ENCODE data around the gene EHBP1.

The EHBP1 gene

GRCh38 chr2:63054841-63055225 is 349.3 kb downstream of the EHBP1 start:
- peaks cover 24% of the 10 kb centered on the region for H3K4me1 ChIP-seq (ENCODE audit: control insufficient read depth, low read length)
- H3K27ac ChIP-seq (ENCODE audit: low read depth, low read length) = no peak overlapping the region
- TF ChIP-seq EZH2phosphoT487 (IDR thresholded peaks at IDR 0.05; ENCODE audit: borderline replicate concordance, low read length) (no peak), CTCF (IDR thresholded peaks at IDR 0.05; ENCODE audit: low read depth, low read length, poor library complexity, severe bottlenecking) (no peak)
- no peaks in the 10 kb centered on the region for H3K9me2 ChIP-seq (replicated peaks; ENCODE audit: control insufficient read depth, low read length)
- H3K4me3 ChIP-seq (ENCODE audit: low read length) = no peak overlapping the region
- H3K79me2 ChIP-seq (ENCODE audit: control insufficient read depth, low read length) = no peaks in the 10 kb centered on the region
- H3K36me3 ChIP-seq (ENCODE audit: control insufficient read depth, low read length) = no peaks in the 10 kb centered on the region
- no peaks in the 10 kb centered on the region for H3F3A ChIP-seq (ENCODE audit: control insufficient read depth, insufficient read depth)
- no peaks in the 10 kb centered on the region for H4K20me1 ChIP-seq (ENCODE audit: control insufficient read depth, insufficient read depth, low read depth, low read length)
- no peaks in the 10 kb centered on the region for H3K9me3 ChIP-seq (ENCODE audit: control insufficient read depth, insufficient read depth, low read length)
- H3K4me2 ChIP-seq (ENCODE audit: low read length) = no peak overlapping the region
- H3K27me3 ChIP-seq (ENCODE audit: control insufficient read depth, low read length) = peaks cover 46% of the 10 kb centered on the region

GRCh38 chr2:63055226-63056106 is 350.0 kb downstream of the EHBP1 start:
- H3K4me3 ChIP-seq (ENCODE audit: low read length) = no peak overlapping the region

GRCh38 chr2:63056107-63057050 is 350.9 kb downstream of the EHBP1 start:
- Histone ChIP-seq H3K4me1 (ENCODE audit: control insufficient read depth, low read length) (peaks cover 21% of the 10 kb centered on the region), H4K20me1 (ENCODE audit: control insufficient read depth, insufficient read depth, low read depth, low read length) (no peaks in the 10 kb centered on the region), H3K27ac (ENCODE audit: low read depth, low read length) (no peak overlapping the region), H3K36me3 (ENCODE audit: control insufficient read depth, low read length) (no peaks in the 10 kb centered on the region), H3K4me3 (ENCODE audit: low read length) (peak overlapping the region; percentile 26), H3K9me3 (ENCODE audit: control insufficient read depth, insufficient read depth, low read length) (no peaks in the 10 kb centered on the region), H3F3A (ENCODE audit: control insufficient read depth, insufficient read depth) (no peaks in the 10 kb centered on the region), H3K79me2 (ENCODE audit: control insufficient read depth, low read length) (no peaks in the 10 kb centered on the region), H3K9me2 (replicated peaks; ENCODE audit: control insufficient read depth, low read length) (no peaks in the 10 kb centered on the region), H3K4me2 (ENCODE audit: low read length) (peak overlapping the region; percentile 32), H3K27me3 (ENCODE audit: control insufficient read depth, low read length) (peaks cover 45% of the 10 kb centered on the region)
- no peak; the same call in 1 of the 2 replicates for TF ChIP-seq EZH2phosphoT487 (IDR thresholded peaks at IDR 0.05; ENCODE audit: borderline replicate concordance, low read length)
- TF ChIP-seq CTCF (IDR thresholded peaks at IDR 0.05; ENCODE audit: low read depth, low read length, poor library complexity, severe bottlenecking) = no peak

More at GRCh38 chr2:63055226-63056106, 350.0 kb downstream of the EHBP1 start:
- H3K4me2 ChIP-seq (ENCODE audit: low read length) = no peak overlapping the region
- peaks cover 46% of the 10 kb centered on the region for H3K27me3 ChIP-seq (ENCODE audit: control insufficient read depth, low read length)
- no peaks in the 10 kb centered on the region for H3F3A ChIP-seq (ENCODE audit: control insufficient read depth, insufficient read depth)
- no peak overlapping the region for H3K27ac ChIP-seq (ENCODE audit: low read depth, low read length)
- no peaks in the 10 kb centered on the region for H3K9me3 ChIP-seq (ENCODE audit: control insufficient read depth, insufficient read depth, low read length)
- no peaks in the 10 kb centered on the region for H4K20me1 ChIP-seq (ENCODE audit: control insufficient read depth, insufficient read depth, low read depth, low read length)
- TF ChIP-seq EZH2phosphoT487 (IDR thresholded peaks at IDR 0.05; ENCODE audit: borderline replicate concordance, low read length) (no peak), CTCF (IDR thresholded peaks at IDR 0.05; ENCODE audit: low read depth, low read length, poor library complexity, severe bottlenecking) (no peak)
- H3K36me3 ChIP-seq (ENCODE audit: control insufficient read depth, low read length) = no peaks in the 10 kb centered on the region
- peaks cover 23% of the 10 kb centered on the region for H3K4me1 ChIP-seq (ENCODE audit: control insufficient read depth, low read length)
- H3K9me2 ChIP-seq (replicated peaks; ENCODE audit: control insufficient read depth, low read length) = no peaks in the 10 kb centered on the region
- no peaks in the 10 kb centered on the region for H3K79me2 ChIP-seq (ENCODE audit: control insufficient read depth, low read length)
